ENCODE results near the gene N4BP2L2. TPM values are rescaled to one million over a fixed set of nuclear protein-coding genes. Genes with fewer than 3 reads are reported as not detected.

The N4BP2L2 gene
- total and polyA plus RNA-seq, 4 donors = 41.1 to 402 (median 75.0) TPM

DNA sequence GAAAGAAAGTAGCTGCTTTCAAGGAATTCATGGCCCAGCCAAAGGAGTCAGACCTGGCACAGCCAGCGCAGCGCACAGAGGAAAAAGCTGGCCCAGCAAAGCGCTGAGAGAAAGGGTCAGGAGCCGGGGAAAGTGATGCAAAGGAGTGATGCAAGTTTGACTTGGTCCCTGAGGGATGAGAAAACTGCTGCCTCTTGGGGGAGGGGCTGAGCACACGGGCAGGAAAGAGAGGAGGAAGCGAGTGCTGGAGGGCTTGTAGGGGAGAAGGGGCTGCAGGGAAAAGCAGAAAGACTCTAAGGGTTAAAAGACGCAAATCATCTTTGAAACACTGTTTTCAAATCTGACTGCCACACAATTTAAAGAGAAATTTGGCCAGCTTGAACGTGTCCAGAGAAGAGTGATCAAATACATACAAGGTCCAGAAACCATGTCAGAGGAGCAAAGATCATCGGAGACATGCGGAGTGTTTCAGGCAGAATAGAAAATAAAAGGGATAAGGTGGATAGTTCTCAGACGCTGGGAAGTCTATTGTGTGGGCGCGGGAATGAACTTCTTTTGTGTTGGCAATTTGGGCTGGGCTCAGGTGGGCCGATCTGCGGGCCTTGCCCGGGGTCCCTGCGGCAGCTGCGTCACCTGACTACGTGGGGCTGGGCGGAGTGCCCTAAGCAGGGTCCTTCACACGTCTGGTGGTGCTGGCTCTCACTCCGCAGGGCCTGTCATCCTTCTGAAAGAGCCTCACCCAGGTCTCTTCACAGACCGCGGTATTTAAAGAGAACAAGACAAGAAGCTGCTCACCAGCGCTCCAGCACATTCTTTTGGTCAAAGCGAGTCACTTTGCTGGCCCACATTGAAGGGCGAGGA is 128.8 kb downstream of the N4BP2L2 start:
- TF ChIP-seq, protein P1, sequence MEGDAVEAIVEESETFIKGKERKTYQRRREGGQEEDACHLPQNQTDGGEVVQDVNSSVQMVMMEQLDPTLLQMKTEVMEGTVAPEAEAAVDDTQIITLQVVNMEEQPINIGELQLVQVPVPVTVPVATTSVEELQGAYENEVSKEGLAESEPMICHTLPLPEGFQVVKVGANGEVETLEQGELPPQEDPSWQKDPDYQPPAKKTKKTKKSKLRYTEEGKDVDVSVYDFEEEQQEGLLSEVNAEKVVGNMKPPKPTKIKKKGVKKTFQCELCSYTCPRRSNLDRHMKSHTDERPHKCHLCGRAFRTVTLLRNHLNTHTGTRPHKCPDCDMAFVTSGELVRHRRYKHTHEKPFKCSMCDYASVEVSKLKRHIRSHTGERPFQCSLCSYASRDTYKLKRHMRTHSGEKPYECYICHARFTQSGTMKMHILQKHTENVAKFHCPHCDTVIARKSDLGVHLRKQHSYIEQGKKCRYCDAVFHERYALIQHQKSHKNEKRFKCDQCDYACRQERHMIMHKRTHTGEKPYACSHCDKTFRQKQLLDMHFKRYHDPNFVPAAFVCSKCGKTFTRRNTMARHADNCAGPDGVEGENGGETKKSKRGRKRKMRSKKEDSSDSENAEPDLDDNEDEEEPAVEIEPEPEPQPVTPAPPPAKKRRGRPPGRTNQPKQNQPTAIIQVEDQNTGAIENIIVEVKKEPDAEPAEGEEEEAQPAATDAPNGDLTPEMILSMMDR (IDR thresholded peaks at IDR 0.05; ENCODE audit: control extremely low read depth, extremely low read depth) = no peak
- 57 to 62% methylated on average over 27 of the region's 27 CpGs for WGBS, 2 donors
- Histone ChIP-seq H3K4me1 (ENCODE audit: control insufficient read depth in 5 of 5, insufficient read depth in 5 of 5, low read length in 5 of 5) (peaks cover 0 to 10% (median 3%) of the 10 kb centered on the region in 5 donors), H3K36me3 (ENCODE audit: control insufficient read depth in 4 of 4, insufficient read depth in 4 of 4, low read length in 4 of 4) (peaks cover 0 to 7% (median under 1%) of the 10 kb centered on the region in 4 donors), H3K27me3 (ENCODE audit: control insufficient read depth in 3 of 3, insufficient read depth in 3 of 3, low read length in 2 of 3) (no peaks in the 10 kb centered on the region), H3K27ac (ENCODE audit: low read depth in 1 of 2, low read length in 1 of 2) (peak overlapping the region in 1 of 2 donors; percentile 30), H3K9me3 (ENCODE audit: control insufficient read depth in 4 of 4, insufficient read depth in 3 of 4, low read length in 3 of 4) (no peaks in the 10 kb centered on the region), H3K9ac (ENCODE audit: insufficient read depth in 1 of 2, low read length in 2 of 2) (no peak overlapping the region), H3K4me3 (no peak overlapping the region)
- ATAC-seq (ENCODE audit: insufficient read depth, low FRiP score) = no peak
- peak; percentile 37 to 74 (median 67) for DNase-seq

DNA sequence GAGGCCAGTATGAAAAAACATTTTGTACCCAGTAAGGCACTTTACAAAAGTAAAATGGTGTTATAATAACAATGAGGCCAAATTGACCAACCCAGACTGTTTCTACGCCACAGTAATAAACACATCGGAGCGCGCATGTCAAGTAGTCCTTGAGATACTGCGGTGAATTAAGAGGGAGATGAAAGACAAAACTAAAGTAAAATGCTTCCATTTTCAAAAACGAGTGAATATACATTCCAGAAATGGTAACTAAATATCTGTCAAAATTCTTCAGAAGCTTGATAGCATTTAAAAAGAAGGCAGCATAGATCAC is 129.6 kb downstream of the N4BP2L2 start:
- no peaks in the 10 kb centered on the region for H3K27me3 ChIP-seq (ENCODE audit: control insufficient read depth in 3 of 3, insufficient read depth in 3 of 3, low read length in 2 of 3)
- DNase-seq = peak in 2 of 3 donors; percentile 33
- peak overlapping the region in 1 of 2 donors; percentile 23 for H3K9ac ChIP-seq (ENCODE audit: insufficient read depth in 1 of 2, low read length in 2 of 2)
- H3K27ac ChIP-seq (ENCODE audit: low read depth in 1 of 2, low read length in 1 of 2) = no peak overlapping the region
- ATAC-seq (ENCODE audit: insufficient read depth, low FRiP score) = no peak
- H3K9me3 ChIP-seq (ENCODE audit: control insufficient read depth in 4 of 4, insufficient read depth in 3 of 4, low read length in 3 of 4) = no peaks in the 10 kb centered on the region
- H3K4me3 ChIP-seq = no peak overlapping the region
- TF ChIP-seq, protein P1 (IDR thresholded peaks at IDR 0.05; ENCODE audit: control extremely low read depth, extremely low read depth) = no peak
- H3K4me1 ChIP-seq (ENCODE audit: control insufficient read depth in 5 of 5, insufficient read depth in 5 of 5, low read length in 5 of 5) = peaks cover 0 to 10% (median 3%) of the 10 kb centered on the region in 5 donors
- WGBS, 2 donors = 69 to 89% methylated on average over 6 of the region's 6 CpGs
- peaks cover 0 to 7% (median under 1%) of the 10 kb centered on the region in 4 donors for H3K36me3 ChIP-seq (ENCODE audit: control insufficient read depth in 4 of 4, insufficient read depth in 4 of 4, low read length in 4 of 4)

DNA sequence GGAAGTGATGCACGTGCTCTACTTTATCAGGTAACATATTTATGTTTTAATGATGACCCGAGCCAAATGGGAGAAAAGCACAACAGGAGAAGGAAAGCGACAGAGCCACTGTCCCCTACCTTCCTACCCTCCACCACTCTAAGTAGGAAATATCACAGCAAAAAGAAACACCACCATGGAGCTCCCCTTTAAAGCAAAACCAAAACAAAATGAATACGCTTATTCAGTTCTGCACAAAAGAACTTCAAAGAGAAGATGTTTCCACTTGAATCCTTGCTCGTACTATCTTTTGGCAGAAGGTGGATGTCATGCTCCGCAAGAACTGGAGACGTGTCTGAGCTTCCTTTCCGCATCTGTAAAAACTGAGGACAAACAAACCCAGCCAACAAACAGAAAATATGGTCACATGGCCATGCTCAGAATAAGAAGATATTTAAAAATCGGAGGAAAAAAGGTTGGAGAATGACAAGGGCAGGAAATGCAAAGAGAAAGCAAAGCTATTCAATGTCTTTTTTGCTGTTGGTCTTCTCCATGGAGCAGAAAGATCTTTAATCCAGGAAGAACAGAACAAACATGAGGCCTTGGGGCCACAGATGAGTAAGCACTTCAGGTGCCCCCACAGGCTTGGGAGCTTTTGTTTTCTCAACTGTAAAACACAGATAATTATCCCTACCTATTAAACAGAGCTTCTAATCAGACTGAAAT is 130.1 kb downstream of the N4BP2L2 start:
- Histone ChIP-seq H3K4me1 (ENCODE audit: control insufficient read depth in 5 of 5, insufficient read depth in 5 of 5, low read length in 5 of 5) (peaks cover 0 to 10% (median 3%) of the 10 kb centered on the region in 5 donors), H3K9me3 (ENCODE audit: control insufficient read depth in 4 of 4, insufficient read depth in 3 of 4, low read length in 3 of 4) (no peaks in the 10 kb centered on the region), H3K36me3 (ENCODE audit: control insufficient read depth in 4 of 4, insufficient read depth in 4 of 4, low read length in 4 of 4) (peaks cover 0 to 7% (median under 1%) of the 10 kb centered on the region in 4 donors), H3K27ac (ENCODE audit: low read depth in 1 of 2, low read length in 1 of 2) (no peak overlapping the region), H3K9ac (ENCODE audit: insufficient read depth in 1 of 2, low read length in 2 of 2) (peak overlapping the region in 1 of 2 donors; percentile 23), H3K4me3 (no peak overlapping the region), H3K27me3 (ENCODE audit: control insufficient read depth in 3 of 3, insufficient read depth in 3 of 3, low read length in 2 of 3) (no peaks in the 10 kb centered on the region)
- ATAC-seq (ENCODE audit: insufficient read depth, low FRiP score) (no peak), DNase-seq (no peak)
- TF ChIP-seq, protein P1 (IDR thresholded peaks at IDR 0.05; ENCODE audit: control extremely low read depth, extremely low read depth) = no peak
- WGBS, 2 donors = 91 to 92% methylated on average over 9 of the region's 9 CpGs

Data from lung (tissue), 12 donors.